ENCODE measurements around the gene MROH2B. TPM values are rescaled to one million over a fixed set of nuclear protein-coding genes. Genes with fewer than 3 reads are reported as not detected.

The MROH2B gene
- total RNA-seq, 6 donors from 2014 or later: not detected

GRCh38 chr5:41065691-41066335, 5.3 kb downstream of the MROH2B start:
- Histone ChIP-seq H3K9me3 (no peaks in the 10 kb centered on the region), H3K27ac (no peak overlapping the region), H3K4me3 (no peak overlapping the region), H3K36me3 (no peaks in the 10 kb centered on the region), H3K4me1 (no peaks in the 10 kb centered on the region), H3K27me3 (no peaks in the 10 kb centered on the region)
- TF ChIP-seq CTCF (IDR thresholded peaks at IDR 0.05) (no peak), POLR2A (IDR thresholded peaks at IDR 0.05) (no peak), POLR2AphosphoS5 (IDR thresholded peaks at IDR 0.05) (no peak), EP300 (IDR thresholded peaks at IDR 0.05) (no peak)
- WGBS, 2 donors: 67 to 79% methylated on average over 5 to 6 of the region's 6 CpGs
- ATAC-seq (ENCODE audit: low FRiP score in 2 of 2): no peak
- DNase-seq: no peak

DNA sequence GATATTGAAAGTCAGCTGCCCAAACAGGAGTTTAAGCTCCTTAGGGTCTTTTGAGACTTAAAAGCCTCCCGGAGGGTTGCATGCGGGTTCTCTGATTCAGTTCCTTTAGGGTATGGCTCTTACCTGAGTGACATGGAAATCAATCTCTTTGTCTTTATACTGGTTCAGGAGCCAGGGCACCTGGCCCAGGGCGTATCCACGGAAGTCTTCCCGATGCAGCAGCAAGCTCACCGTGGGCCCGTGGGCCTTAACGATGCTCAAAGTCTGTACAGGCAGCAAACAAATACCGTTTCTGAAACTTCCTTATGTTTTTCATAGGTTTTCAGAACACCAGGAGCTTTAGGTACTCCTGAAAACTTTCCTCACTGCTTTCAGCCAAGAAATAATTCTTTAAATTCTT, 13.2 kb downstream of the MROH2B start:
- Histone ChIP-seq H3K27me3 (no peaks in the 10 kb centered on the region), H3K4me3 (no peak overlapping the region), H3K27ac (no peak overlapping the region), H3K9me3 (no peaks in the 10 kb centered on the region), H3K36me3 (no peaks in the 10 kb centered on the region), H3K4me1 (no peaks in the 10 kb centered on the region)
- no peak for ATAC-seq (ENCODE audit: low FRiP score in 2 of 2)
- DNase-seq: no peak
- TF ChIP-seq EP300 (IDR thresholded peaks at IDR 0.05) (no peak), CTCF (IDR thresholded peaks at IDR 0.05) (no peak), POLR2A (IDR thresholded peaks at IDR 0.05) (no peak), POLR2AphosphoS5 (IDR thresholded peaks at IDR 0.05) (no peak)
- WGBS, 2 donors: 93 to 95% methylated on average over 9 of the region's 9 CpGs

DNA sequence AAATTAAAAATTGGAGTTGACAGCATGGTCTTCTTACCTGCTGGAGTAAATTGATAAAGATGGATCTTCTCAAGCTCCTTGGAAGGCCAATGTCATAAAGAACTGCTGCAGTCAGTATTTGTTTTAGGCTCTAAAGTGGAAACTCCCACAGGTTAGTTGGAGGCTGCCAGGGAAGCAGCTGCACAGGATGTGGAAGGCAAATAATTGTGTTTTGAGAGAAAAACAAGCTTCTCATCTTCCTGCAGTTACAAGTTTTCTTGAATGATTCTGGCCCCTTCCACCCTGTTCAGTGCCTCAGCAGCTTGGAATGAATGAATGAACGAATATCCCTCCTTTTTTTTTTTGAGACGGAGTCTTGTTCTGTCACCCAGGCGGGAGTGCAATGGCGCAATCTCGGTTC, 13.9 kb downstream of the MROH2B start:
- no peak for ATAC-seq (ENCODE audit: low FRiP score in 2 of 2)

GRCh38 chr5:41048986-41049385, 22.2 kb downstream of the MROH2B start:
- no peak for ATAC-seq (ENCODE audit: low FRiP score in 2 of 2)
- Histone ChIP-seq H3K27ac (no peak overlapping the region), H3K4me1 (no peaks in the 10 kb centered on the region), H3K36me3 (no peaks in the 10 kb centered on the region), H3K9me3 (no peaks in the 10 kb centered on the region), H3K27me3 (no peaks in the 10 kb centered on the region), H3K4me3 (no peak overlapping the region)
- DNase-seq: no peak
- 24 to 27% methylated on average over 2 of the region's 2 CpGs for WGBS, 2 donors
- TF ChIP-seq CTCF (IDR thresholded peaks at IDR 0.05) (no peak), EP300 (IDR thresholded peaks at IDR 0.05) (no peak), POLR2AphosphoS5 (IDR thresholded peaks at IDR 0.05) (no peak), POLR2A (IDR thresholded peaks at IDR 0.05) (no peak)

More for the DNA sequence above, 13.9 kb downstream of the MROH2B start:
- Histone ChIP-seq H3K27ac (no peak overlapping the region), H3K36me3 (no peaks in the 10 kb centered on the region), H3K4me3 (no peak overlapping the region), H3K27me3 (no peaks in the 10 kb centered on the region), H3K9me3 (no peaks in the 10 kb centered on the region), H3K4me1 (no peaks in the 10 kb centered on the region)
- WGBS, 2 donors: 86 to 91% methylated on average over 5 of the region's 5 CpGs
- no peak for TF ChIP-seq CTCF (IDR thresholded peaks at IDR 0.05)
- no peak for TF ChIP-seq POLR2A (IDR thresholded peaks at IDR 0.05)
- no peak for TF ChIP-seq POLR2AphosphoS5 (IDR thresholded peaks at IDR 0.05)
- TF ChIP-seq EP300 (IDR thresholded peaks at IDR 0.05): no peak
- DNase-seq: no peak

- H3K27ac ChIP-seq: no peak overlapping the region
- TF ChIP-seq POLR2AphosphoS5 (IDR thresholded peaks at IDR 0.05) (no peak), EP300 (IDR thresholded peaks at IDR 0.05) (no peak), CTCF (IDR thresholded peaks at IDR 0.05) (no peak), POLR2A (IDR thresholded peaks at IDR 0.05) (no peak)
- H3K9me3 ChIP-seq: no peaks in the 10 kb centered on the region
- no peak overlapping the region for H3K4me3 ChIP-seq
- H3K27me3 ChIP-seq: no peaks in the 10 kb centered on the region
- no peaks in the 10 kb centered on the region for H3K36me3 ChIP-seq
- WGBS, 2 donors: 64 to 68% methylated on average over 1 of the region's 1 CpG
- H3K4me1 ChIP-seq: no peaks in the 10 kb centered on the region
- DNase-seq (no peak), ATAC-seq (ENCODE audit: low FRiP score in 2 of 2) (no peak)
Observed at GRCh38 chr5:41043109-41043747, 27.9 kb downstream of the MROH2B start.

Measured in upper lobe of left lung (tissue), 6 donors.